Aorta (tissue), 5 donors: ENCODE measurements around the gene GAB4. TPM values are rescaled to one million over a fixed set of nuclear protein-coding genes. Genes with fewer than 3 reads are reported as not detected.
"Not testable (repeated sequence)": the region's sequence is repeated elsewhere in the genome, so short reads cannot be mapped to it uniquely, and the experiment has no call there.

ENCODE experiments used
- ATAC-seq: fragments of 200-7000 bp; cut with Tn5 transposase; one replicate; pipeline ENCODE4 v1.9.1; 2022; ENCODE audit warnings: moderate library complexity; ENCODE audit not compliant: low FRiP score
- DNase-seq, 2 donors: peaks; one replicate each; pipeline ENCODE4 v3.0.0-alpha.2; 2020
- H3K27ac ChIP-seq, 2 donors: one replicate each; pipeline ENCODE4 v1.5.1; 2013; ENCODE audit warnings: low read length in 2 of 2, mild to moderate bottlenecking in 2 of 2, moderate library complexity in 2 of 2, control low read depth in 1 of 2, inconsistent platforms in 1 of 2, low read depth in 1 of 2
- H3K27me3 ChIP-seq, 2 donors: one replicate each; pipeline ENCODE4 v1.6.1; 2013; ENCODE audit warnings: control low read depth in 1 of 2, low read length in 1 of 2, mild to moderate bottlenecking in 1 of 2, moderate library complexity in 1 of 2; ENCODE audit not compliant: insufficient read depth in 2 of 2, control insufficient read depth in 1 of 2
- H3K36me3 ChIP-seq, 2 donors: one replicate each; pipeline ENCODE4 v1.6.1; 2013; ENCODE audit warnings: control low read depth in 1 of 2, low read length in 1 of 2, mild to moderate bottlenecking in 1 of 2; ENCODE audit not compliant: insufficient read depth in 2 of 2, control insufficient read depth in 1 of 2
- H3K4me1 ChIP-seq, 2 donors: one replicate each; pipeline ENCODE4 v1.6.1; 2013; ENCODE audit warnings: low read length in 2 of 2, control low read depth in 1 of 2, mild to moderate bottlenecking in 1 of 2, moderate library complexity in 1 of 2; ENCODE audit not compliant: insufficient read depth in 2 of 2, control insufficient read depth in 1 of 2
- H3K4me3 ChIP-seq, 2 donors: one replicate each; pipeline ENCODE4 v1.5.1; 2013; ENCODE audit warnings: low read length in 2 of 2, control low read depth in 1 of 2, mild to moderate bottlenecking in 1 of 2
- H3K9me3 ChIP-seq: one replicate; pipeline ENCODE4 v1.6.1; 2013; ENCODE audit warnings: mild to moderate bottlenecking, low read length; ENCODE audit not compliant: control insufficient read depth
- WGBS, 2 donors: extraction: QIAGEN DNeasy Blood & Tissue Kit; methylation state at CpG; one replicate each; pipeline ENCODE4 v1.1.7; 2013; 5-methylcytosine and 5-hydroxymethylcytosine counted together
- intact Hi-C, 2 donors: fragments of 100-400 bp; cut with DNase I; formaldehyde crosslinking; loops; one replicate each; pipeline versions ENCODE4 v1.14.2 to v1.15.0; 2022
- long read RNA-seq, 2 donors: library from polyadenylated mRNA; unstranded; transcript quantifications; one replicate each; pipeline ENCODE4 v2.0.0, GENCODE V29; 2020 to 2021
- polyA plus RNA-seq, 2 donors: library from polyadenylated mRNA; stranded (reverse); fragments of 200-250 nt; gene quantifications; one replicate each; pipeline ENCODE4 v1.2.3, GENCODE V29; 2013
- total RNA-seq, 2 donors: library from RNA; stranded (reverse); fragmentation: NEBNext Ultra II Directional; extraction: Animal tissue kit (Norgen Biotek cat#: 25700); gene quantifications; one replicate each; pipeline ENCODE4 v1.2.1, GENCODE V29; 2021
- donor health status: healthy with polysubstance abuse.
- donor health status: Bipolar disorder and iron deficiency.
- donor health status: DM: no; HTN: no; CAD: no.
- donor health status: DM: no; HTN: no; CAD: no.
- donor health status: DM: yes; HTN: yes; CAD: no.

GAB4 gene
- total RNA-seq (not detected), polyA plus RNA-seq (not detected)
- long read RNA-seq, donor 1: 0 reads
- long read RNA-seq, donor 2: 0 reads

- ATAC-seq (no peak), DNase-seq (peak in 1 of 2 donors; percentile 56)
- H3K36me3 ChIP-seq: no peaks in the 10 kb centered on the region
- no peaks in the 10 kb centered on the region for H3K27me3 ChIP-seq
- WGBS, 2 donors: 67 to 73% methylated on average over 46 to 49 of the region's 49 CpGs
- H3K4me3 ChIP-seq: no peak within 1 kb of the TSS
- no peak within 1 kb of the TSS for H3K27ac ChIP-seq
- no peaks in the 10 kb centered on the region for H3K9me3 ChIP-seq
- intact Hi-C loops: no loop called here
- H3K4me1 ChIP-seq: no peaks in the 10 kb centered on the region
Measured at GRCh38 chr22:17007852-17008731, at the start of gene GAB4. TSS of gene GAB4 (minus strand) at chr22:17008222. CDS start at chr22:17008114, 108 bp downstream.

- intact Hi-C loops: loop anchor here in 1 of 2 donors (10.0 kb wide), 1 partner anchor 142 kb away; no protein-coding TSS in a partner anchor
- no peaks in the 10 kb centered on the region for H3K4me1 ChIP-seq
- H3K36me3 ChIP-seq: no peaks in the 10 kb centered on the region
- no peaks in the 10 kb centered on the region for H3K9me3 ChIP-seq
- no peak for ATAC-seq
- 71 to 75% methylated on average over 8 of the region's 8 CpGs for WGBS, 2 donors
- no peak overlapping the region for H3K4me3 ChIP-seq
- H3K27ac ChIP-seq: no peak overlapping the region
- no peak for DNase-seq
- H3K27me3 ChIP-seq: no peaks in the 10 kb centered on the region
Measured at GRCh38 chr22:17056807-17057206, 48.8 kb upstream of the GAB4 start.

DNA sequence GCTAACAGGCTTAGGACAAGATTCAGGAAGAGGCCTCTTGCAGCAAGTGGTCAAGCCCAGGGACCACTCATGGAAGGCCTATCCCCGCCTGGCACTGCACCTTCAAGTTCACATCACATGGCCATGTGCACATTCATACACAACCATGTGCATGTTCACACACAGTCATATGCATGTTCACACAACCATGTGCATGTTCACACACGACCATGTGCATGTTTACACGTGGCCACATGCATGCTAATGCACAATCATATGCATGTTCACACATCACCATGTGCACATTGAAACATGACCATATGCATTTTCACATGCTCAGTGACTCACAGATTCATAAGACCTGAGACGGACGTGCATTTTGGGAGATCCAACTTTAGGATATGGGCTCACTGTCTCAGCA, 48.0 kb upstream of the GAB4 start:
- no peak for DNase-seq
- no peaks in the 10 kb centered on the region for H3K36me3 ChIP-seq
- intact Hi-C loops: loop anchor here in 1 of 2 donors (10.0 kb wide), 1 partner anchor 141 kb away; no protein-coding TSS in a partner anchor

DNA sequence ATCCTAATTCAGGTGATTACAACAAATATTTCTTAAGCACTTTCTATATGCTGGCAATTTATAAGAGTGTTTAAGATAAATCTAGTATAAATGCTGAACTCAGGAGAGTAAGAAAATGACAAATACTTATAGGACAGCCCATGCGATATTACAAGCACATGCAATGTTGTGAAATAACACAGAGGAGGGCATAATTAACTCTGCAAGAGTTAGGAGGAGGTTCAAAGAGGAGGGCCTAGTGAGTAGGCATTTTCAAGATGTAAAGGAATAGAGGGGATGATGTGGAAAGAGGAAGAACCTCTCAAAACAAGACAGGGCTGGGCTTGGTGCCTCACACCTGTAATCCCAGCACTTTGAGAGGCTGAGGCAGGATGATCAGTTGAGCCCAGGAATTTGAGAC, 39.6 kb upstream of the GAB4 start:
- peaks cover 2% of the 10 kb centered on the region for H3K9me3 ChIP-seq
- H3K27ac ChIP-seq: no peak overlapping the region
- DNase-seq (no peak), ATAC-seq (no peak)
- 76 to 77% methylated on average over 1 of the region's 1 CpG for WGBS, 2 donors
- H3K4me3 ChIP-seq: no peak overlapping the region
- no peaks in the 10 kb centered on the region for H3K4me1 ChIP-seq
- no peaks in the 10 kb centered on the region for H3K36me3 ChIP-seq
- H3K27me3 ChIP-seq: peaks cover 0 to 2% of the 10 kb centered on the region in 2 donors
- intact Hi-C loops: no loop called here

More for the DNA sequence above, 48.0 kb upstream of the GAB4 start:
- Histone ChIP-seq H3K27ac (no peak overlapping the region), H3K27me3 (no peaks in the 10 kb centered on the region), H3K4me1 (no peaks in the 10 kb centered on the region), H3K9me3 (no peaks in the 10 kb centered on the region), H3K4me3 (no peak overlapping the region)
- 76 to 79% methylated on average over 5 of the region's 5 CpGs for WGBS, 2 donors
- ATAC-seq: no peak

GRCh38 chr22:17046566-17047348, 38.7 kb upstream of the GAB4 start:
- Histone ChIP-seq H3K9me3 (peaks cover 2% of the 10 kb centered on the region), H3K27me3 (peaks cover 0 to 2% of the 10 kb centered on the region in 2 donors), H3K27ac (no peak overlapping the region), H3K4me3 (no peak overlapping the region), H3K4me1 (no peaks in the 10 kb centered on the region), H3K36me3 (no peaks in the 10 kb centered on the region)
- intact Hi-C loops: no loop called here
- DNase-seq: no peak
- ATAC-seq: no peak
- WGBS, 2 donors: 60 to 61% methylated on average over 5 of the region's 5 CpGs

GRCh38 chr22:17043521-17043920, 35.5 kb upstream of the GAB4 start:
- peaks cover 0 to 2% of the 10 kb centered on the region in 2 donors for H3K27me3 ChIP-seq
- H3K9me3 ChIP-seq: peaks cover under 1% of the 10 kb centered on the region
- ATAC-seq: no peak
- no peaks in the 10 kb centered on the region for H3K4me1 ChIP-seq
- intact Hi-C loops: no loop called here
- no peak overlapping the region for H3K4me3 ChIP-seq
- H3K36me3 ChIP-seq: no peaks in the 10 kb centered on the region
- H3K27ac ChIP-seq: no peak overlapping the region
- DNase-seq: no peak

GRCh38 chr22:17036842-17037711, 29.1 kb upstream of the GAB4 start:
- peak; percentile 86 for ATAC-seq

More at GRCh38 chr22:17036842-17037711, 29.1 kb upstream of the GAB4 start:
- intact Hi-C loops, H3K9me3 ChIP-seq, H3K27me3 ChIP-seq, H3K36me3 ChIP-seq, H3K4me3 ChIP-seq, H3K4me1 ChIP-seq, H3K27ac ChIP-seq: not testable (repeated sequence)
- 27 to 28% methylated on average over 29 to 38 of the region's 56 CpGs for WGBS, 2 donors
- peak in 1 of 2 donors; percentile 76 for DNase-seq
